ENCODE measurements around the gene ZNF581.
A peak's percentile ranks its signal among the peaks of the same experiment; 100 is the strongest.

ZNF581 gene

DNA sequence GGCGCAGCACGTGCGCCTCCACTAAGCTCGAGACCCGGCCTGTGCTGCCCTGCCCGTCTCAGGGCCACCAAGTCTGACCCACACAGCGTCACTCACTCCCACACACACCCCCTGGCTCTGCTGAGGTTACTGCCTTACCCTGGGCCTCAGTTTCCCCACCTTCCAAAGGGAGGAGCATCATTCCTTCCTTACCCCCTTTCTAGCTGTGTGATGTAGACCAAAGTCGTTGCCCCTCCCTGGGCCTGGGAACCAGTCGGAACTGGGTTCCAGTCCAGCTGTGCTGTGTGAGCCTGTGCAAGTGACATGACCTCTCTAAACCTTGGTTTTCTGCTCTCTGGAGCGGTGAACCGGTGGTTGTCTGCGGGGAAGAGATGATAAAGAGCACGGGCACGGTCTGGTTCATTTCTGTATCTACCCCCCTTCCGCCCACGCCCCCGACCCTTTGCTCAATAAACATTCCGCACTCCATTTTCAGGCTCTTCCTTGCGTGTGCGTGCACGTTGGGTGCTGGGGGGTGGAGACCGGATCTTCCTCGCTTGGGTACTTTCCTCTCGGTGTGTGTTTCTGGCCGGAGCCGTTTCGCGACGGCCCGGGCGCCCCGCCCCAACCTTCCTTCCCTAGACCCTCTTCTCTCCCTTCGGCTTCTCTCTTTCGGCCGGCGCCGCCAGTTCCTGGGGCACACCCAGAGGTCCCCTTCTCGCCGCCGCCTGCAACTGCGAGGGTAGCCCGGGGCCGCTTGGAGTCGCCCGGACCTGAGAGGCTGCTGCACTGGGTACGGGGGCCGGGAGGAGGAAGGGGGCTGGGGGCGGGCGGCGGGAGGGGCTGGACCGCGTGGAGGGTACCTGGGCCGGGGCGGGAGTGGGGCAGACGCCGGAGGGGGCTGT is at the start of gene ZNF581 (continued):
- peak; percentile 77 for TF ChIP-seq ZBTB20 (tag by site-specific recombination; IDR thresholded peaks at IDR 0.05)
- no peak for TF ChIP-seq ZNF585B (tag by site-specific recombination; IDR thresholded peaks at IDR 0.05)
- TF ChIP-seq ZNF777 (tag by site-specific recombination; IDR thresholded peaks at IDR 0.05; ENCODE audit: borderline replicate concordance), result no peak; the same call in 1 of the 2 replicates
- no peak for TF ChIP-seq IKZF3 (tag by site-specific recombination; IDR thresholded peaks at IDR 0.05)
- peak; percentile 57 for TF ChIP-seq ZNF335 (tag by site-specific recombination; conservative IDR thresholded peaks at IDR 0.05)
- TF ChIP-seq GLIS2 (tag by site-specific recombination; IDR thresholded peaks at IDR 0.05), result peak; percentile 38; the same call in 1 of the 2 replicates
- TF ChIP-seq ZNF624 (tag by site-specific recombination; IDR thresholded peaks at IDR 0.05), result no peak
- peak; percentile 96 for TF ChIP-seq GLI4 (tag by site-specific recombination; IDR thresholded peaks at IDR 0.05)
- no peak for TF ChIP-seq ZNF521 (tag by site-specific recombination; IDR thresholded peaks at IDR 0.05)
- no peak for TF ChIP-seq ZNF610 (tag by site-specific recombination; IDR thresholded peaks at IDR 0.05; ENCODE audit: borderline replicate concordance)
- peak; percentile 87 for TF ChIP-seq KLF17 (tag by site-specific recombination; IDR thresholded peaks at IDR 0.05)
- no peak for TF ChIP-seq ZNF433 (tag by site-specific recombination; IDR thresholded peaks at IDR 0.05; ENCODE audit: low read depth)
- no peak for TF ChIP-seq ZNF670 (tag by site-specific recombination; IDR thresholded peaks at IDR 0.05; ENCODE audit: low read depth)
- TF ChIP-seq ZNF830 (tag by site-specific recombination; IDR thresholded peaks at IDR 0.05; ENCODE audit: low read depth), result no peak
- TF ChIP-seq ZNF366 (tag by site-specific recombination; conservative IDR thresholded peaks at IDR 0.05), result peak; percentile 78
- no peak for TF ChIP-seq ZNF138 (tag by site-specific recombination; IDR thresholded peaks at IDR 0.05; ENCODE audit: borderline replicate concordance)
- TF ChIP-seq ZNF792 (tag by site-specific recombination; IDR thresholded peaks at IDR 0.05), result no peak; the same call in 1 of the 2 replicates
- no peak for TF ChIP-seq ZFP41 (tag by site-specific recombination; IDR thresholded peaks at IDR 0.05; ENCODE audit: borderline replicate concordance)
- no peak for TF ChIP-seq BCL6B (tag by site-specific recombination; IDR thresholded peaks at IDR 0.05)
- 0 out of 2 replicates have a peak, but pooled peaks have one; percentile 58 for TF ChIP-seq ZSCAN23 (tag by site-specific recombination; IDR thresholded peaks at IDR 0.05)
- TF ChIP-seq ZBTB21 (tag by site-specific recombination; IDR thresholded peaks at IDR 0.05), result peak; percentile 74
- peak; percentile 71; the same call in 1 of the 2 replicates for TF ChIP-seq ZNF843 (tag by site-specific recombination; IDR thresholded peaks at IDR 0.05)
- no peak for TF ChIP-seq RBAK (tag by site-specific recombination; IDR thresholded peaks at IDR 0.05)
- TF ChIP-seq ZNF664 (tag by site-specific recombination; IDR thresholded peaks at IDR 0.05), result peak; percentile 51; the same call in 1 of the 2 replicates
- no peak for TF ChIP-seq ZNF292 (tag by site-specific recombination; IDR thresholded peaks at IDR 0.05; ENCODE audit: borderline replicate concordance, low read depth)
- peak; percentile 81 for TF ChIP-seq ZNF394 (tag by site-specific recombination; IDR thresholded peaks at IDR 0.05; ENCODE audit: borderline replicate concordance)
- TF ChIP-seq SCRT1 (tag by site-specific recombination; IDR thresholded peaks at IDR 0.05; ENCODE audit: borderline replicate concordance), result no peak
- peak; percentile 92 for TF ChIP-seq ZNF639 (tag by site-specific recombination; IDR thresholded peaks at IDR 0.05)
- no peak for TF ChIP-seq ZNF510 (tag by site-specific recombination; IDR thresholded peaks at IDR 0.05; ENCODE audit: insufficient replicate concordance)
- peak; percentile 100 for TF ChIP-seq KLF7 (tag by site-specific recombination; IDR thresholded peaks at IDR 0.05; ENCODE audit: borderline replicate concordance)
- TF ChIP-seq ZNF248 (tag by site-specific recombination; IDR thresholded peaks at IDR 0.05), result no peak
- peak; percentile 30; the same call in 1 of the 2 replicates for TF ChIP-seq FEZF1 (tag by site-specific recombination; IDR thresholded peaks at IDR 0.05)
- TF ChIP-seq ZSCAN16 (tag by site-specific recombination; IDR thresholded peaks at IDR 0.05), result no peak
- peak; percentile 27; the same call in 1 of the 2 replicates for TF ChIP-seq ZNF146 (tag by site-specific recombination; IDR thresholded peaks at IDR 0.05)
- no peak; the same call in 1 of the 2 replicates for TF ChIP-seq ZNF416 (tag by site-specific recombination; IDR thresholded peaks at IDR 0.05)
- TF ChIP-seq, protein P1, sequence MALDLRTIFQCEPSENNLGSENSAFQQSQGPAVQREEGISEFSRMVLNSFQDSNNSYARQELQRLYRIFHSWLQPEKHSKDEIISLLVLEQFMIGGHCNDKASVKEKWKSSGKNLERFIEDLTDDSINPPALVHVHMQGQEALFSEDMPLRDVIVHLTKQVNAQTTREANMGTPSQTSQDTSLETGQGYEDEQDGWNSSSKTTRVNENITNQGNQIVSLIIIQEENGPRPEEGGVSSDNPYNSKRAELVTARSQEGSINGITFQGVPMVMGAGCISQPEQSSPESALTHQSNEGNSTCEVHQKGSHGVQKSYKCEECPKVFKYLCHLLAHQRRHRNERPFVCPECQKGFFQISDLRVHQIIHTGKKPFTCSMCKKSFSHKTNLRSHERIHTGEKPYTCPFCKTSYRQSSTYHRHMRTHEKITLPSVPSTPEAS (tag by site-specific recombination; IDR thresholded peaks at IDR 0.05), result peak; percentile 46; the same call in 1 of the 2 replicates
- no peak for TF ChIP-seq SCRT2 (tag by site-specific recombination; IDR thresholded peaks at IDR 0.05)
